ENCODE data around the gene CCDC73. TPM values are rescaled to one million over a fixed set of nuclear protein-coding genes. Genes with fewer than 3 reads are reported as not detected.

Gene CCDC73
- total and polyA plus RNA-seq, 4 donors, result 0.02 to 0.50 (median 0.33) TPM

GRCh38 chr11:32829680-32830412 lies 35.4 kb upstream of the CCDC73 start, which contains the start of gene PRRG4:
Gene PRRG4, plus strand, starts transcription at chr11:32829927. Its CDS starts 603 bp downstream, at chr11:32830530.
- Histone ChIP-seq H3K27me3 (ENCODE audit: control insufficient read depth in 4 of 4, insufficient read depth in 4 of 4, low read length in 3 of 4) (no peaks in the 10 kb centered on the region), H3K36me3 (ENCODE audit: control insufficient read depth in 4 of 4, insufficient read depth in 3 of 4, low read depth in 1 of 4, low read length in 3 of 4) (peaks cover 0 to 7% (median 3%) of the 10 kb centered on the region in 4 donors), H3K4me1 (ENCODE audit: control insufficient read depth in 4 of 4, insufficient read depth in 4 of 4, low read length in 3 of 4) (peaks cover 2 to 26% (median 11%) of the 10 kb centered on the region in 4 donors), H3K27ac (ENCODE audit: low read depth in 1 of 2, low read length in 2 of 2) (peak within 1 kb of the TSS; percentile 93 to 95), H3K9me3 (ENCODE audit: control insufficient read depth in 4 of 4, low read length in 3 of 4) (no peaks in the 10 kb centered on the region), H3K9ac (ENCODE audit: low read depth in 1 of 2, low read length in 2 of 2) (peak within 1 kb of the TSS; percentile 91 to 95), H3K4me3 (ENCODE audit: low read depth in 1 of 3, low read length in 3 of 3) (peak within 1 kb of the TSS; percentile 76 to 93 (median 86))
- WGBS, result under 1% methylated on average over 85 of the region's 85 CpGs
- peak; percentile 55 for DNase-seq (ENCODE audit: low spot score)
- TF ChIP-seq CTCF (IDR thresholded peaks at IDR 0.05; ENCODE audit: low read depth, low read length, missing input control) (no peak), RXRA (IDR thresholded peaks at IDR 0.05) (no peak), FOXA2 (IDR thresholded peaks at IDR 0.05) (no peak), TAF1 (conservative IDR thresholded peaks at IDR 0.05) (no peak), REST (IDR thresholded peaks at IDR 0.05) (no peak), EGR1 (IDR thresholded peaks at IDR 0.05; ENCODE audit: low read depth in 2 of 2) (no peak), ATF3 (IDR thresholded peaks at IDR 0.05) (no peak), SP1 (IDR thresholded peaks at IDR 0.05) (no peak), HNF4G (IDR thresholded peaks at IDR 0.05) (no peak), NR2F2 (IDR thresholded peaks at IDR 0.05) (no peak)
- TF ChIP-seq, protein P1, sequence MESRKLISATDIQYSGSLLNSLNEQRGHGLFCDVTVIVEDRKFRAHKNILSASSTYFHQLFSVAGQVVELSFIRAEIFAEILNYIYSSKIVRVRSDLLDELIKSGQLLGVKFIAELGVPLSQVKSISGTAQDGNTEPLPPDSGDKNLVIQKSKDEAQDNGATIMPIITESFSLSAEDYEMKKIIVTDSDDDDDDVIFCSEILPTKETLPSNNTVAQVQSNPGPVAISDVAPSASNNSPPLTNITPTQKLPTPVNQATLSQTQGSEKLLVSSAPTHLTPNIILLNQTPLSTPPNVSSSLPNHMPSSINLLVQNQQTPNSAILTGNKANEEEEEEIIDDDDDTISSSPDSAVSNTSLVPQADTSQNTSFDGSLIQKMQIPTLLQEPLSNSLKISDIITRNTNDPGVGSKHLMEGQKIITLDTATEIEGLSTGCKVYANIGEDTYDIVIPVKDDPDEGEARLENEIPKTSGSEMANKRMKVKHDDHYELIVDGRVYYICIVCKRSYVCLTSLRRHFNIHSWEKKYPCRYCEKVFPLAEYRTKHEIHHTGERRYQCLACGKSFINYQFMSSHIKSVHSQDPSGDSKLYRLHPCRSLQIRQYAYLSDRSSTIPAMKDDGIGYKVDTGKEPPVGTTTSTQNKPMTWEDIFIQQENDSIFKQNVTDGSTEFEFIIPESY (IDR thresholded peaks at IDR 0.05), result no peak

DNA sequence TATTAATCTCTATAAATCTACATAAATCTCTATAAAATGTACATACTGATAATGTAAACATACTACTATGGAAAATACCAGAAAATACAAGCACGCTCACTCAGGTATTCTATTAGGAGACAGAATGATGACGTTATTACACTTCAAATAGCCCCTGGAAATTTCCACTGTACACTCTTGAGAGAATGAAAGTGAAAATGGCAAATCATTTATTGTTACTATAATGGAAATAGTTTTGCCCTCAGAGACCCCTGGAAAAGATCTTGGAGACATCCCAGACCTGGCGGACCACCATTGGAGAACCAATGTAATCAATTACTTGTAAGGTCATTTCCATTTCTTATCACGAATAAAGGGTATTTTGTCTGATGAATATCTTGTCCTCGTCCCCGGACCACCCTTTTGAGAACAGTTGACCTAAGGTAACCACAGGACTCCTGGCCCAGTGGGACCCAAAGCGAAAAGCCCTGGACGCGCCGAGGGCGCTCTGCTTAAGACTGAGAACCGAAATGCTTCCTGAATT lies 34.8 kb upstream of the CCDC73 start:
- Histone ChIP-seq H3K27me3 (ENCODE audit: control insufficient read depth in 4 of 4, insufficient read depth in 4 of 4, low read length in 3 of 4) (no peaks in the 10 kb centered on the region), H3K36me3 (ENCODE audit: control insufficient read depth in 4 of 4, insufficient read depth in 3 of 4, low read depth in 1 of 4, low read length in 3 of 4) (peaks cover 0 to 7% (median 3%) of the 10 kb centered on the region in 4 donors), H3K4me3 (ENCODE audit: low read depth in 1 of 3, low read length in 3 of 3) (peak overlapping the region; percentile 76 to 93 (median 86)), H3K4me1 (ENCODE audit: control insufficient read depth in 4 of 4, insufficient read depth in 4 of 4, low read length in 3 of 4) (peaks cover 1 to 26% (median 11%) of the 10 kb centered on the region in 4 donors), H3K9me3 (ENCODE audit: control insufficient read depth in 4 of 4, low read length in 3 of 4) (no peaks in the 10 kb centered on the region), H3K27ac (ENCODE audit: low read depth in 1 of 2, low read length in 2 of 2) (peak overlapping the region; percentile 93 to 95), H3K9ac (ENCODE audit: low read depth in 1 of 2, low read length in 2 of 2) (peak overlapping the region; percentile 91 to 95)
- WGBS, result 3% methylated on average over 12 of the region's 12 CpGs
- no peak for DNase-seq (ENCODE audit: low spot score)
- TF ChIP-seq JUND (IDR thresholded peaks at IDR 0.05), result peak in 1 of 2 donors; percentile 20
- peak; percentile 45 for TF ChIP-seq REST (IDR thresholded peaks at IDR 0.05)
- TF ChIP-seq RXRA (IDR thresholded peaks at IDR 0.05), result peak; percentile 26 to 30
- TF ChIP-seq, protein P1 (IDR thresholded peaks at IDR 0.05), result no peak
- peak in 1 of 2 donors; percentile 20 for TF ChIP-seq RAD21 (IDR thresholded peaks at IDR 0.05)
- TF ChIP-seq TAF1 (conservative IDR thresholded peaks at IDR 0.05), result peak; percentile 88
- no peak for TF ChIP-seq YY1 (IDR thresholded peaks at IDR 0.05)
